HG03039 (cell line): Measurements from ENCODE around the gene ARHGAP22.

Experiments
- ATAC-seq: cut with Tn5 transposase; IDR thresholded peaks from one replicate; pipeline ENCODE4 v1.9.1; 2021; ENCODE audit warnings: mild to moderate bottlenecking, moderate library complexity; ENCODE audit not compliant: unreplicated experiment

ARHGAP22 gene

GRCh38 chr10:48406204-48406603 lies 198.7 kb downstream of the ARHGAP22 start:
- ATAC-seq: no peak

- ATAC-seq: no peak
These were observed 200.2 kb downstream of the ARHGAP22 start for GRCh38 chr10:48404646-48405045.

DNA sequence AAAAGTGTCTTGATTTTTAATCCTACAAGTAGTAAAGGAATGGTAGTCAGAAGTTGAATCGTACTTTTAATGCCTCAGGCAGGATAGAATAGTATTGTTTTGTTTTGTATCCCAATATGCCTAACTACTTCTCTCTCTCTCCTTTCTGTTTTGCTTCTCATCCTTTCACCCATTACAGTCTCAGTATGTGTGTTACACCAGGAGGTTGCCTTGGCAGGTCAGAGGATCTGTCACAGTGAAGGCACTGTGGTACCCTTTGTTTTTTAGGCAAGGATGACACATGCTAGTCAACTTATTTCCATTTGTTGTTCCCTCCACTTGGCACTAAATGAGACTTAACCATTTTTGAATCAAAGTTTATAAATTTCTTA lies 204.0 kb downstream of the ARHGAP22 start:
- ATAC-seq: no peak

GRCh38 chr10:48400129-48400849 lies 204.6 kb downstream of the ARHGAP22 start:
- no peak for ATAC-seq

- ATAC-seq: no peak
These were observed 205.3 kb downstream of the ARHGAP22 start for GRCh38 chr10:48399551-48399950.

GRCh38 chr10:48399056-48399541 lies 205.8 kb downstream of the ARHGAP22 start:
- ATAC-seq: no peak

DNA sequence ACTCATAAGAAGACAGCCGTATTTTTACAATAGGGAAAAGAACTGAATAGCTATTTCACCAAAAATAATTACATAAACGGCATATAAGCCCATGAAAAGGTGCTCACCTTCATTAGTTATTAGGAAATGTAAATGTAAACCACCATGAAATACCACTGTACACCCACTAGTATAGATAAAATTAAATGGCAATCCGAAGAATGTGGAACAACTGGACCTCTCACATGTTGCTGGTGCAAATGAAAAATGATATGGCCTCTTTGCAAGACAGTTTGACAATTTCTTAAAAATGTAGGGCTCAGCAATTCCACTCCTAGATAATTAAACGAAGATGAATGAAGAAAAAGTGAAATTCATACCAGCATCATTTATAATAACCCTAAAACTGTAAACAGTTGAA lies 206.6 kb downstream of the ARHGAP22 start:
- no peak for ATAC-seq
